ENCODE results near the gene NUDT1. TPM values are rescaled to one million over a fixed set of nuclear protein-coding genes. Genes with fewer than 3 reads are reported as not detected.

The NUDT1 gene
- total RNA-seq, 1 experiment from 2014 or later = 100 TPM

DNA sequence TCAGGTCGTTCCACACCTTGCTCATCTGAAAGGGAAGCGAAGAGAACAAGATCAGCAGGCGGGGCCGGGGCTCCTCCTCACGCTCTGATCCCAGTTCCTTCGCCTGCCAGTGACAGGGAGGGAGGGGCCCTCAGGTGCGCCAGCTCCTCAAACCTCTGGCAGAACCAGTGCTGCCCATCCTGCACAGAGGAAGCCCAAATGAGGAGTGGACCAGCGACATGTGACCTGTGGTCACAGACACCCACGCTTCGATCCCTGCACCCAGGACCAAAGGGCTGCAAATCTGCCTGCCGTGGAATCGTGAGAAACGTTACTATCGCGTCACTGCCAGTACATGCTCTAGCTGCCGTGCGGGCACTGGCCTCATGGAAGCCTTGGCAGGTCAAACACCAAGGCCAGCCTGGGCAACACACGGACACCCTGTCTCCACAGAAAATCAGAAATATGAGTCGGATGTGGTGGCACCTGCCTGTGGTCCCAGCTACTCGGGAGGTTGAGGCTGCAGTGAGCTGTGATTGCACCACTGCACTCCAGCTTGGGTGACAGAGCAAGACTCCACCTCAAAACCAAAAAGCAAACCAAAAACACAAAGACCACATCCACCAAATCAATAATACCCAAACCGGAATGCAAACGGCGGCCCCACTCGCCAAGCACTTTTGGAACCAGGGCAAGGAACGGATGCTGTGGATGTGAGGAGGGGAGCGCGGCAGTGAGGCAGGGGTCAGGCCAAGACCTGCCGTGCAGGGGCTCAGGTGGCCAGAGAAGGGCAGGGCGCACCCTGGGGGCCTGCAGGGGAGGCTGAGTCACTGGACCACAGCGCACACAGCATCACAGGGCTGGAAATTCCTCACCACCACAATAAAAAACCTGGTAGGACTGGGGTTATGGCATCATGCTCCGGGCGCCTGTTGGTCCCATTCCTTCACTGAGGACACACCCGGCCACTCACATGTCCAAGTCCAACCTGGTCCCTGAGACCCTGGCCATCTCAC is 13.4 kb downstream of the NUDT1 start:
- no peak for DNase-seq (ENCODE audit: low spot score)
- TF ChIP-seq EMX1 (CRISPR knock-in tag; IDR thresholded peaks at IDR 0.05) (no peak), SOX15 (CRISPR knock-in tag; IDR thresholded peaks at IDR 0.05) (no peak), ZNF416 (CRISPR knock-in tag; IDR thresholded peaks at IDR 0.05) (no peak), ZNF232 (CRISPR knock-in tag; IDR thresholded peaks at IDR 0.05) (no peak), CREB1 (CRISPR knock-in tag; IDR thresholded peaks at IDR 0.05) (no peak), GABPB1 (CRISPR knock-in tag; IDR thresholded peaks at IDR 0.05) (no peak), NR3C1 (CRISPR knock-in tag; conservative IDR thresholded peaks at IDR 0.05; ENCODE audit: low read depth) (no peak)
- TF ChIP-seq, protein P1, sequence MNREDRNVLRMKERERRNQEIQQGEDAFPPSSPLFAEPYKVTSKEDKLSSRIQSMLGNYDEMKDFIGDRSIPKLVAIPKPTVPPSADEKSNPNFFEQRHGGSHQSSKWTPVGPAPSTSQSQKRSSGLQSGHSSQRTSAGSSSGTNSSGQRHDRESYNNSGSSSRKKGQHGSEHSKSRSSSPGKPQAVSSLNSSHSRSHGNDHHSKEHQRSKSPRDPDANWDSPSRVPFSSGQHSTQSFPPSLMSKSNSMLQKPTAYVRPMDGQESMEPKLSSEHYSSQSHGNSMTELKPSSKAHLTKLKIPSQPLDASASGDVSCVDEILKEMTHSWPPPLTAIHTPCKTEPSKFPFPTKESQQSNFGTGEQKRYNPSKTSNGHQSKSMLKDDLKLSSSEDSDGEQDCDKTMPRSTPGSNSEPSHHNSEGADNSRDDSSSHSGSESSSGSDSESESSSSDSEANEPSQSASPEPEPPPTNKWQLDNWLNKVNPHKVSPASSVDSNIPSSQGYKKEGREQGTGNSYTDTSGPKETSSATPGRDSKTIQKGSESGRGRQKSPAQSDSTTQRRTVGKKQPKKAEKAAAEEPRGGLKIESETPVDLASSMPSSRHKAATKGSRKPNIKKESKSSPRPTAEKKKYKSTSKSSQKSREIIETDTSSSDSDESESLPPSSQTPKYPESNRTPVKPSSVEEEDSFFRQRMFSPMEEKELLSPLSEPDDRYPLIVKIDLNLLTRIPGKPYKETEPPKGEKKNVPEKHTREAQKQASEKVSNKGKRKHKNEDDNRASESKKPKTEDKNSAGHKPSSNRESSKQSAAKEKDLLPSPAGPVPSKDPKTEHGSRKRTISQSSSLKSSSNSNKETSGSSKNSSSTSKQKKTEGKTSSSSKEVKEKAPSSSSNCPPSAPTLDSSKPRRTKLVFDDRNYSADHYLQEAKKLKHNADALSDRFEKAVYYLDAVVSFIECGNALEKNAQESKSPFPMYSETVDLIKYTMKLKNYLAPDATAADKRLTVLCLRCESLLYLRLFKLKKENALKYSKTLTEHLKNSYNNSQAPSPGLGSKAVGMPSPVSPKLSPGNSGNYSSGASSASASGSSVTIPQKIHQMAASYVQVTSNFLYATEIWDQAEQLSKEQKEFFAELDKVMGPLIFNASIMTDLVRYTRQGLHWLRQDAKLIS (CRISPR knock-in tag; IDR thresholded peaks at IDR 0.05; ENCODE audit: borderline replicate concordance) = no peak
- TF ChIP-seq, protein P2, sequence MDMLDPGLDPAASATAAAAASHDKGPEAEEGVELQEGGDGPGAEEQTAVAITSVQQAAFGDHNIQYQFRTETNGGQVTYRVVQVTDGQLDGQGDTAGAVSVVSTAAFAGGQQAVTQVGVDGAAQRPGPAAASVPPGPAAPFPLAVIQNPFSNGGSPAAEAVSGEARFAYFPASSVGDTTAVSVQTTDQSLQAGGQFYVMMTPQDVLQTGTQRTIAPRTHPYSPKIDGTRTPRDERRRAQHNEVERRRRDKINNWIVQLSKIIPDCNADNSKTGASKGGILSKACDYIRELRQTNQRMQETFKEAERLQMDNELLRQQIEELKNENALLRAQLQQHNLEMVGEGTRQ (CRISPR knock-in tag; IDR thresholded peaks at IDR 0.05) = no peak
- TF ChIP-seq, protein P3, sequence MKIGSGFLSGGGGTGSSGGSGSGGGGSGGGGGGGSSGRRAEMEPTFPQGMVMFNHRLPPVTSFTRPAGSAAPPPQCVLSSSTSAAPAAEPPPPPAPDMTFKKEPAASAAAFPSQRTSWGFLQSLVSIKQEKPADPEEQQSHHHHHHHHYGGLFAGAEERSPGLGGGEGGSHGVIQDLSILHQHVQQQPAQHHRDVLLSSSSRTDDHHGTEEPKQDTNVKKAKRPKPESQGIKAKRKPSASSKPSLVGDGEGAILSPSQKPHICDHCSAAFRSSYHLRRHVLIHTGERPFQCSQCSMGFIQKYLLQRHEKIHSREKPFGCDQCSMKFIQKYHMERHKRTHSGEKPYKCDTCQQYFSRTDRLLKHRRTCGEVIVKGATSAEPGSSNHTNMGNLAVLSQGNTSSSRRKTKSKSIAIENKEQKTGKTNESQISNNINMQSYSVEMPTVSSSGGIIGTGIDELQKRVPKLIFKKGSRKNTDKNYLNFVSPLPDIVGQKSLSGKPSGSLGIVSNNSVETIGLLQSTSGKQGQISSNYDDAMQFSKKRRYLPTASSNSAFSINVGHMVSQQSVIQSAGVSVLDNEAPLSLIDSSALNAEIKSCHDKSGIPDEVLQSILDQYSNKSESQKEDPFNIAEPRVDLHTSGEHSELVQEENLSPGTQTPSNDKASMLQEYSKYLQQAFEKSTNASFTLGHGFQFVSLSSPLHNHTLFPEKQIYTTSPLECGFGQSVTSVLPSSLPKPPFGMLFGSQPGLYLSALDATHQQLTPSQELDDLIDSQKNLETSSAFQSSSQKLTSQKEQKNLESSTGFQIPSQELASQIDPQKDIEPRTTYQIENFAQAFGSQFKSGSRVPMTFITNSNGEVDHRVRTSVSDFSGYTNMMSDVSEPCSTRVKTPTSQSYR (CRISPR knock-in tag; IDR thresholded peaks at IDR 0.05) = no peak
- TF ChIP-seq, protein P4, sequence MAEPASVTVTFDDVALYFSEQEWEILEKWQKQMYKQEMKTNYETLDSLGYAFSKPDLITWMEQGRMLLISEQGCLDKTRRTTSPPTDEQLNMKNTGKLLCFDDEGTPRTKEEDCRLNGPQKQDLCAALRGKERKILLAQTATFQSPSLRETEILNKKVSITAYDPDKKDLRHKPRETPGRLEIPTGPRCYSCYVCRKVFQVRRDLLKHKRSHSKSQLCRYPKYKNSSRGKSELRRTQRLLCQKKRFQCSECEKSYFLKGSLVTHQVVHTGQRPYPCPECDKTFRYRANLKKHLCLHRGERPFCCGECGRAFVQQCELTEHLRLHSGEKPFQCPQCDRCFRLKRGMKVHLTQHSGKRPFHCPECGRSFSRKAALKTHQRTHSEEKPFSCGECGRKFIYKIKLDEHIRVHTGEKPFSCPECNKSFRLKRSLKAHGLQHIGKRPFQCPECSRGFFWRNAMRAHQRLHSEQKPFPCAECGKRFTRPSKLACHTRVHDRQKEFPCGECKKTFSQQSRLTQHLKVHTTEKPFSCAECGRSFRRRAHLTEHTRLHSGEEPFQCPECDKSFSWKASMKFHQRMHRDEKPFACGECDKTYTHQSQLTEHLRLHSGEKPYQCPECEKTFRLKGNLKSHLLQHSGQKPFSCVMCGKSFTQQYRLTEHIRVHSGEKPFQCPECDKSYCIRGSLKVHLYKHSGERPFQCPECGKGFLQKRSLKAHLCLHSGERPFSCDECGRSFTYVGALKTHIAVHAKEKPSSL (CRISPR knock-in tag; conservative IDR thresholded peaks at IDR 0.05) = no peak
- TF ChIP-seq, protein P5, sequence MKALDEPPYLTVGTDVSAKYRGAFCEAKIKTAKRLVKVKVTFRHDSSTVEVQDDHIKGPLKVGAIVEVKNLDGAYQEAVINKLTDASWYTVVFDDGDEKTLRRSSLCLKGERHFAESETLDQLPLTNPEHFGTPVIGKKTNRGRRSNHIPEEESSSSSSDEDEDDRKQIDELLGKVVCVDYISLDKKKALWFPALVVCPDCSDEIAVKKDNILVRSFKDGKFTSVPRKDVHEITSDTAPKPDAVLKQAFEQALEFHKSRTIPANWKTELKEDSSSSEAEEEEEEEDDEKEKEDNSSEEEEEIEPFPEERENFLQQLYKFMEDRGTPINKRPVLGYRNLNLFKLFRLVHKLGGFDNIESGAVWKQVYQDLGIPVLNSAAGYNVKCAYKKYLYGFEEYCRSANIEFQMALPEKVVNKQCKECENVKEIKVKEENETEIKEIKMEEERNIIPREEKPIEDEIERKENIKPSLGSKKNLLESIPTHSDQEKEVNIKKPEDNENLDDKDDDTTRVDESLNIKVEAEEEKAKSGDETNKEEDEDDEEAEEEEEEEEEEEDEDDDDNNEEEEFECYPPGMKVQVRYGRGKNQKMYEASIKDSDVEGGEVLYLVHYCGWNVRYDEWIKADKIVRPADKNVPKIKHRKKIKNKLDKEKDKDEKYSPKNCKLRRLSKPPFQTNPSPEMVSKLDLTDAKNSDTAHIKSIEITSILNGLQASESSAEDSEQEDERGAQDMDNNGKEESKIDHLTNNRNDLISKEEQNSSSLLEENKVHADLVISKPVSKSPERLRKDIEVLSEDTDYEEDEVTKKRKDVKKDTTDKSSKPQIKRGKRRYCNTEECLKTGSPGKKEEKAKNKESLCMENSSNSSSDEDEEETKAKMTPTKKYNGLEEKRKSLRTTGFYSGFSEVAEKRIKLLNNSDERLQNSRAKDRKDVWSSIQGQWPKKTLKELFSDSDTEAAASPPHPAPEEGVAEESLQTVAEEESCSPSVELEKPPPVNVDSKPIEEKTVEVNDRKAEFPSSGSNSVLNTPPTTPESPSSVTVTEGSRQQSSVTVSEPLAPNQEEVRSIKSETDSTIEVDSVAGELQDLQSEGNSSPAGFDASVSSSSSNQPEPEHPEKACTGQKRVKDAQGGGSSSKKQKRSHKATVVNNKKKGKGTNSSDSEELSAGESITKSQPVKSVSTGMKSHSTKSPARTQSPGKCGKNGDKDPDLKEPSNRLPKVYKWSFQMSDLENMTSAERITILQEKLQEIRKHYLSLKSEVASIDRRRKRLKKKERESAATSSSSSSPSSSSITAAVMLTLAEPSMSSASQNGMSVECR (CRISPR knock-in tag; IDR thresholded peaks at IDR 0.05; ENCODE audit: borderline replicate concordance) = no peak
- TF ChIP-seq, protein P6, sequence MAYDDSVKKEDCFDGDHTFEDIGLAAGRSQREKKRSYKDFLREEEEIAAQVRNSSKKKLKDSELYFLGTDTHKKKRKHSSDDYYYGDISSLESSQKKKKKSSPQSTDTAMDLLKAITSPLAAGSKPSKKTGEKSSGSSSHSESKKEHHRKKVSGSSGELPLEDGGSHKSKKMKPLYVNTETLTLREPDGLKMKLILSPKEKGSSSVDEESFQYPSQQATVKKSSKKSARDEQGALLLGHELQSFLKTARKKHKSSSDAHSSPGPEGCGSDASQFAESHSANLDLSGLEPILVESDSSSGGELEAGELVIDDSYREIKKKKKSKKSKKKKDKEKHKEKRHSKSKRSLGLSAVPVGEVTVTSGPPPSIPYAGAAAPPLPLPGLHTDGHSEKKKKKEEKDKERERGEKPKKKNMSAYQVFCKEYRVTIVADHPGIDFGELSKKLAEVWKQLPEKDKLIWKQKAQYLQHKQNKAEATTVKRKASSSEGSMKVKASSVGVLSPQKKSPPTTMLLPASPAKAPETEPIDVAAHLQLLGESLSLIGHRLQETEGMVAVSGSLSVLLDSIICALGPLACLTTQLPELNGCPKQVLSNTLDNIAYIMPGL (CRISPR knock-in tag; IDR thresholded peaks at IDR 0.05) = no peak
- Mint-ChIP-seq H3K27ac (peak overlapping the region; percentile 24; the same call in 1 of the 2 replicates), H3K4me3 (no peak overlapping the region), H3K36me3 (peaks cover 16% of the 10 kb centered on the region), H3K27me3 (ENCODE audit: low read depth) (no peaks in the 10 kb centered on the region), H3K9me3 (no peaks in the 10 kb centered on the region), H3K4me1 (no peaks in the 10 kb centered on the region)
- ChIA-PET POLR2A (no interaction called here), CTCF (interaction anchor here (1.4 kb wide), 1 partner anchor 213 kb away, joined by 3 read pairs; no protein-coding TSS in a partner anchor)
- ATAC-seq = no peak
